Measurements from ENCODE around the gene CD22.

DNA sequence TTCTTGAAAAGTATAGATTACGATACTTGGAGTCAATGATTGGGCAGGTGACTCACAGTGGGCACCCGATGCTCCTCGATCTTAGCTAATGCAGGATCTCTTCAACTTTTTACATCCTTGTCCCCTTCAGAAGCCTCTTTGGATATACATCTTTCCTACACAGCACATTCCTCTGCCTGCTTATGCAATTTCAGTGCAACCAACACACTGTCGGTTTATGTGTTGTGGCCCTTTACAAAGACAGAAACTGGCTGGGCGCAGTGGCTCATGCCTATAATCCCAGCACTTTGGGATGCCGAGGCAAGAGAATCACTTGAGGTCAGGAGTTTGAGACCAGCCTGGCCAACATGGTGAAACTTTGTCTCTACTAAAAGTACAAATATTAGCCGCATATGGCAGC is 44.5 kb downstream of the CD22 start:
- TF ChIP-seq, protein P1, sequence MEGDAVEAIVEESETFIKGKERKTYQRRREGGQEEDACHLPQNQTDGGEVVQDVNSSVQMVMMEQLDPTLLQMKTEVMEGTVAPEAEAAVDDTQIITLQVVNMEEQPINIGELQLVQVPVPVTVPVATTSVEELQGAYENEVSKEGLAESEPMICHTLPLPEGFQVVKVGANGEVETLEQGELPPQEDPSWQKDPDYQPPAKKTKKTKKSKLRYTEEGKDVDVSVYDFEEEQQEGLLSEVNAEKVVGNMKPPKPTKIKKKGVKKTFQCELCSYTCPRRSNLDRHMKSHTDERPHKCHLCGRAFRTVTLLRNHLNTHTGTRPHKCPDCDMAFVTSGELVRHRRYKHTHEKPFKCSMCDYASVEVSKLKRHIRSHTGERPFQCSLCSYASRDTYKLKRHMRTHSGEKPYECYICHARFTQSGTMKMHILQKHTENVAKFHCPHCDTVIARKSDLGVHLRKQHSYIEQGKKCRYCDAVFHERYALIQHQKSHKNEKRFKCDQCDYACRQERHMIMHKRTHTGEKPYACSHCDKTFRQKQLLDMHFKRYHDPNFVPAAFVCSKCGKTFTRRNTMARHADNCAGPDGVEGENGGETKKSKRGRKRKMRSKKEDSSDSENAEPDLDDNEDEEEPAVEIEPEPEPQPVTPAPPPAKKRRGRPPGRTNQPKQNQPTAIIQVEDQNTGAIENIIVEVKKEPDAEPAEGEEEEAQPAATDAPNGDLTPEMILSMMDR (conservative IDR thresholded peaks at IDR 0.05; ENCODE audit: low read depth, low read length) = no peak
- TF ChIP-seq EZH2 (IDR thresholded peaks at IDR 0.05; ENCODE audit: borderline replicate concordance, low read depth, low read length, poor library complexity, severe bottlenecking) = no peak
